ENCODE results near the gene ATP11A.

ATP11A gene

GRCh38 chr13:112716461-112716820 lies 26.6 kb downstream of the ATP11A start:
- ChIA-PET POLR2A (no interaction called here), CTCF (no interaction called here)
- DNase-seq (ENCODE audit: low read depth, low spot score) = no peak
- no peak for TF ChIP-seq CTCF (IDR thresholded peaks at IDR 0.05; ENCODE audit: insufficient read depth, low read length, missing control alignments)
- H3K4me3 ChIP-seq (ENCODE audit: low read depth, low read length) = no peak overlapping the region

DNA sequence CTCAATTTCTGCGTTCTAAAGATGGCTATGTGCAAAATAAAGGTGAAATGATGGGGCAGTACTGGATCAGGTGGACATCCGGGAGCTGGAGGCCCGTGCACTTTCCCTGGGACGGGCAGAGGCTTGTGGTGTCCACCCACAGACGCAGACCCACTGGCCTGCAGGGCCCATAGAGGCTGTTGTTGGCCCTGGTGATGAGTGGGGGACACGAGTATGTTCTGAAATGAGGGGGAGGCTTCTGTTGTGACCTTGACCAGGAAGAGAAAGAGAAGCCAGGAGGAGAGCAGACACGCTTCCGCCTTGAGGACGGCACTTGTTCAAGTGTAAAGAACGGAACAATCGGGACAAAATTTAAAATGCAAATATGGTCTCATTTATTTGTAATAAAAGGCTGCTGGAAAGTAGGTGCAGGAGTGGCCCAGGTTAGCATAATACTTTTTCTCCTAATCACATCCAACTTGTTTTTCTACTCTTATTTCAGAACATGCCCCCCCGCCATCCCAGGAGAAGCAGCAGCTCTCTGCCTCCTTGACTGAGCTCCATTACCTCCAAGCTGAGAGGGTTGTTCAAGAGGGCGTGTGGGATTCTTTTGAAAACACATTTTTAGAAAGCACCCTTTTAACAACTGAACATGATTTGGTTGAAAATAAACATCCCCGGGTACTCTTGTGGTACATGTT lies 27.1 kb downstream of the ATP11A start:
- ChIA-PET CTCF (no interaction called here), POLR2A (no interaction called here)
- DNase-seq (ENCODE audit: low read depth, low spot score) = no peak
- TF ChIP-seq CTCF (IDR thresholded peaks at IDR 0.05; ENCODE audit: insufficient read depth, low read length, missing control alignments) = no peak
- H3K4me3 ChIP-seq (ENCODE audit: low read depth, low read length) = no peak overlapping the region

GRCh38 chr13:112718318-112718717 lies 28.5 kb downstream of the ATP11A start:
- ChIA-PET CTCF (no interaction called here), POLR2A (no interaction called here)
- no peak for TF ChIP-seq CTCF (IDR thresholded peaks at IDR 0.05; ENCODE audit: insufficient read depth, low read length, missing control alignments)
- H3K4me3 ChIP-seq (ENCODE audit: low read depth, low read length) = no peak overlapping the region
- no peak for DNase-seq (ENCODE audit: low read depth, low spot score)

GRCh38 chr13:112719016-112719415 lies 29.2 kb downstream of the ATP11A start:
- no peak for TF ChIP-seq CTCF (IDR thresholded peaks at IDR 0.05; ENCODE audit: insufficient read depth, low read length, missing control alignments)
- DNase-seq (ENCODE audit: low read depth, low spot score) = no peak
- POLR2A ChIA-PET = no interaction called here
- CTCF ChIA-PET = no interaction called here
- no peak overlapping the region for H3K4me3 ChIP-seq (ENCODE audit: low read depth, low read length)

GRCh38 chr13:112719556-112719955 lies 29.7 kb downstream of the ATP11A start:
- no peak for TF ChIP-seq CTCF (IDR thresholded peaks at IDR 0.05; ENCODE audit: insufficient read depth, low read length, missing control alignments)
- DNase-seq (ENCODE audit: low read depth, low spot score) = no peak
- ChIA-PET CTCF (no interaction called here), POLR2A (no interaction called here)
- no peak overlapping the region for H3K4me3 ChIP-seq (ENCODE audit: low read depth, low read length)

- POLR2A ChIA-PET = no interaction called here
- no peak for TF ChIP-seq CTCF (IDR thresholded peaks at IDR 0.05; ENCODE audit: insufficient read depth, low read length, missing control alignments)
- CTCF ChIA-PET = no interaction called here
- H3K4me3 ChIP-seq (ENCODE audit: low read depth, low read length) = no peak overlapping the region
- DNase-seq (ENCODE audit: low read depth, low spot score) = no peak
These were observed 30.4 kb downstream of the ATP11A start for GRCh38 chr13:112720251-112720650.

All from AG04449 (cell line).